Measurements from ENCODE around the gene ZNFX1. TPM values are rescaled to one million over a fixed set of nuclear protein-coding genes. Genes with fewer than 3 reads are reported as not detected.

Gene ZNFX1
- total and polyA plus RNA-seq, 2 donors, result 17.2 to 22.2 TPM

GRCh38 chr20:49287555-49288249 is 9.8 kb upstream of the ZNFX1 start:
- H3K36me3 ChIP-seq (ENCODE audit: insufficient read depth), result peaks cover 5% of the 10 kb centered on the region
- H3K4me3 ChIP-seq (ENCODE audit: low read depth, low read length), result no peak overlapping the region
- peak overlapping the region; percentile 46 for H3K27ac ChIP-seq (ENCODE audit: low read depth)
- no peak for DNase-seq (ENCODE audit: extremely low spot score)
- no peaks in the 10 kb centered on the region for H3K4me1 ChIP-seq (ENCODE audit: insufficient read depth)

DNA sequence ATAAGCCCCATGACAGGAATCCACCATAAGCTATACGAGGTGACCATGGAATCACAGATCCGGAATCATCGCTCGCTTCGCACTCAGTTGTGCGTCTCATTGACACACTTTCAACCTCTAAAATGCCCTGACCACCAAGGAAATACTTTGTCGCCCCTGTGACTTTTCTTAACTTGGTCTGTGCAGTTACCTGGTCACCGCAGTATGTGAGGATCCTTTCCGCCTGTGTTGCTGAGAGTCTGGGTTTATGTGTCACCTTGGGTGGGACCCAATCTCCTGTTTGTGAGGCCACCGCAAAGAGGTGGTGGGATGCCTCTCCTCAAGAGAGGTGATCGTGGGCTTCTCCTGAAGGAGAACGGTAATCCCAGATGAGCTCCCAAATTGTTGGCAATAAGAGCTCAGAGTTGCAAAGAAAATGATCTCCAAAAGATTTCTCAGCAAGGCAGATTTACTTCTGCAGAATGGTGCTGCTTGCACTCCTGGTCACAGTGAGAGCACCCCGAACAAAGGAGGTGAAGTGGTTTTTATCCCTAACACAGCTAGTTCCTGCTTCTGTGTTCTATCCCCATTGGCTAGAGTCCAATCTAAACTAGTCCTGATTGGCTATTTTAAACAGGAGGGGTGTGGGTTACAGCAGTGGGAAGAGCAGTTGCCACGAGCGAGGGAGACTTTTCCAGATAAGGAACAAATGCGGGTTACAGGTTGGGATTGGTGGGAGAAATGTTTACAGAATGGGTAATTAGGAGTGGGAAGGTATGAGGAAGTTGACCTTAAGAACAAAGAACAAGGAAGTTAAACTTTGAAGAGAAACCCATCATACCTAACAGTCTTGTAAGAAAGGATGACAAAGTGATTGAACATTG is 9.1 kb upstream of the ZNFX1 start:
- Histone ChIP-seq H3K27ac (ENCODE audit: low read depth) (no peak overlapping the region), H3K4me3 (ENCODE audit: low read depth, low read length) (no peak overlapping the region), H3K4me1 (ENCODE audit: insufficient read depth) (no peaks in the 10 kb centered on the region), H3K36me3 (ENCODE audit: insufficient read depth) (peaks cover 13% of the 10 kb centered on the region)
- WGBS, result 96% methylated on average over 16 of the region's 16 CpGs
- DNase-seq (ENCODE audit: extremely low spot score), result no peak

GRCh38 chr20:49285813-49286494 is 8.1 kb upstream of the ZNFX1 start:
- no peak for DNase-seq (ENCODE audit: extremely low spot score)
- H3K36me3 ChIP-seq (ENCODE audit: insufficient read depth), result peaks cover 19% of the 10 kb centered on the region
- H3K4me1 ChIP-seq (ENCODE audit: insufficient read depth), result peaks cover 4% of the 10 kb centered on the region
- 96% methylated on average over 4 of the region's 4 CpGs for WGBS
- no peak overlapping the region for H3K27ac ChIP-seq (ENCODE audit: low read depth)
- H3K4me3 ChIP-seq (ENCODE audit: low read depth, low read length), result no peak overlapping the region

GRCh38 chr20:49285233-49285668 is 7.4 kb upstream of the ZNFX1 start:
- H3K36me3 ChIP-seq (ENCODE audit: insufficient read depth), result peaks cover 19% of the 10 kb centered on the region
- no peak overlapping the region for H3K27ac ChIP-seq (ENCODE audit: low read depth)
- H3K4me1 ChIP-seq (ENCODE audit: insufficient read depth), result peaks cover 4% of the 10 kb centered on the region
- DNase-seq (ENCODE audit: extremely low spot score), result no peak
- WGBS, result 93% methylated on average over 1 of the region's 1 CpG
- H3K4me3 ChIP-seq (ENCODE audit: low read depth, low read length), result no peak overlapping the region

DNA sequence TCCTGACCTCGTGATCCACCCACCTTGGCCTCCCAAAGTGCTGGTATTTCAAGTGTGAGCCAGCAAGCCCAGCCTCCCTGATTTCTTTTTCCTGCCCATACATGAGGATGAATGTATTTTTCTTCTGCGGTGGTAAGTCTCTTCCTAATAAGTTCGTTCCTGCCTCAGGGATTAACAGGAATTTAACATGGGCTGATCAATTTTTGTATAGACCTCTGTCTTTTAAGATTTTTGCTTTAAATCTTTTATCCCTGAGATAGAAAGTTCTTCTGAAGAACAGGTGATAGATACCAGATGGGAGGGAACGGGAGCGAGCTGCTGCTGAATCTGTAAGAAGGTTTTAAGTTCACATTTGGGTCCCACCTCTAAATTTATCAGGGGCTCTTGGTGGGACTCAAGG is 7.0 kb upstream of the ZNFX1 start:
- Histone ChIP-seq H3K36me3 (ENCODE audit: insufficient read depth) (peaks cover 19% of the 10 kb centered on the region), H3K27ac (ENCODE audit: low read depth) (no peak overlapping the region), H3K4me1 (ENCODE audit: insufficient read depth) (peaks cover 4% of the 10 kb centered on the region)

GRCh38 chr20:49283703-49284625 is 6.1 kb upstream of the ZNFX1 start:
- H3K4me1 ChIP-seq (ENCODE audit: insufficient read depth), result peaks cover 4% of the 10 kb centered on the region
- peaks cover 19% of the 10 kb centered on the region for H3K36me3 ChIP-seq (ENCODE audit: insufficient read depth)
- DNase-seq (ENCODE audit: extremely low spot score), result no peak
- WGBS, result 97% methylated on average over 3 of the region's 3 CpGs
- no peak overlapping the region for H3K4me3 ChIP-seq (ENCODE audit: low read depth, low read length)
- H3K27ac ChIP-seq (ENCODE audit: low read depth), result no peak overlapping the region

More for the DNA sequence above, 7.0 kb upstream of the ZNFX1 start:
- 95% methylated on average over 5 of the region's 5 CpGs for WGBS
- H3K4me3 ChIP-seq (ENCODE audit: low read depth, low read length), result no peak overlapping the region
- DNase-seq (ENCODE audit: extremely low spot score), result no peak

- H3K4me1 ChIP-seq (ENCODE audit: insufficient read depth), result peaks cover 4% of the 10 kb centered on the region
- no peak overlapping the region for H3K4me3 ChIP-seq (ENCODE audit: low read depth, low read length)
- WGBS, result 91% methylated on average over 9 of the region's 9 CpGs
- no peak overlapping the region for H3K27ac ChIP-seq (ENCODE audit: low read depth)
- H3K36me3 ChIP-seq (ENCODE audit: insufficient read depth), result peaks cover 19% of the 10 kb centered on the region
- DNase-seq (ENCODE audit: extremely low spot score), result no peak
Observed at GRCh38 chr20:49283176-49283702, 5.4 kb upstream of the ZNFX1 start.

DNA sequence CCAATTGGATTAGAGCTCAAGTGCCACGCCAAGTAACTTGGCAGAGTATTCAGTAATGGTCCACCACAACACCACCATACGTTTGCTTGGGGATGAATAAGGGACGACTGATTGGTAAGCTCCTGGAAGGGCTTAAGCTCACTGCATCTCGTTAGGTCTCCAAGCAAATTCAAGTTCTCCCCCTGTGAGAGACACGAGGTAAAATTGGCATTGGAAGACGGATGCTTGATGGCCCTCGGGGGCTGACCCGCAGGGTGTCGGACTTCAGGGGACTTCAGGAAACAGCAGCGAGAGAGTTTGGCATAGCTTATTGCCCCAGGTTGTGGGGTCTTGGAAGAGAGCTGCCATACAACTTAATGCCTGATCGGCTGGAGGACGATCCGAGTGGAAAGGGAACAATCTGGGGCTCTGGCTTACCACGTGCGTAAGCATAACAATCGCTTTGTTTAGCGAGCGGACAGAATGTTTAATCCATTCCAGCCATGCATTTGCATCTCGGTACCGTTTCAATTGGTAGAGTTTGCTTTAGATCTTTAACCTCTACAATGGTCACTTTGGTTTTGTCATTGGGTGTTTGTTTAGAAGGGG is 4.8 kb upstream of the ZNFX1 start:
- peaks cover 4% of the 10 kb centered on the region for H3K4me1 ChIP-seq (ENCODE audit: insufficient read depth)
- peaks cover 19% of the 10 kb centered on the region for H3K36me3 ChIP-seq (ENCODE audit: insufficient read depth)
- 77% methylated on average over 20 of the region's 20 CpGs for WGBS
- no peak overlapping the region for H3K4me3 ChIP-seq (ENCODE audit: low read depth, low read length)
- H3K27ac ChIP-seq (ENCODE audit: low read depth), result no peak overlapping the region
- no peak for DNase-seq (ENCODE audit: extremely low spot score)

- H3K36me3 ChIP-seq (ENCODE audit: insufficient read depth), result peaks cover 19% of the 10 kb centered on the region
- peaks cover 4% of the 10 kb centered on the region for H3K4me1 ChIP-seq (ENCODE audit: insufficient read depth)
- no peak for DNase-seq (ENCODE audit: extremely low spot score)
- WGBS, result 82% methylated on average over 9 of the region's 9 CpGs
- H3K4me3 ChIP-seq (ENCODE audit: low read depth, low read length), result no peak overlapping the region
- no peak overlapping the region for H3K27ac ChIP-seq (ENCODE audit: low read depth)
Observed at GRCh38 chr20:49281913-49282467, 4.1 kb upstream of the ZNFX1 start.

DNA sequence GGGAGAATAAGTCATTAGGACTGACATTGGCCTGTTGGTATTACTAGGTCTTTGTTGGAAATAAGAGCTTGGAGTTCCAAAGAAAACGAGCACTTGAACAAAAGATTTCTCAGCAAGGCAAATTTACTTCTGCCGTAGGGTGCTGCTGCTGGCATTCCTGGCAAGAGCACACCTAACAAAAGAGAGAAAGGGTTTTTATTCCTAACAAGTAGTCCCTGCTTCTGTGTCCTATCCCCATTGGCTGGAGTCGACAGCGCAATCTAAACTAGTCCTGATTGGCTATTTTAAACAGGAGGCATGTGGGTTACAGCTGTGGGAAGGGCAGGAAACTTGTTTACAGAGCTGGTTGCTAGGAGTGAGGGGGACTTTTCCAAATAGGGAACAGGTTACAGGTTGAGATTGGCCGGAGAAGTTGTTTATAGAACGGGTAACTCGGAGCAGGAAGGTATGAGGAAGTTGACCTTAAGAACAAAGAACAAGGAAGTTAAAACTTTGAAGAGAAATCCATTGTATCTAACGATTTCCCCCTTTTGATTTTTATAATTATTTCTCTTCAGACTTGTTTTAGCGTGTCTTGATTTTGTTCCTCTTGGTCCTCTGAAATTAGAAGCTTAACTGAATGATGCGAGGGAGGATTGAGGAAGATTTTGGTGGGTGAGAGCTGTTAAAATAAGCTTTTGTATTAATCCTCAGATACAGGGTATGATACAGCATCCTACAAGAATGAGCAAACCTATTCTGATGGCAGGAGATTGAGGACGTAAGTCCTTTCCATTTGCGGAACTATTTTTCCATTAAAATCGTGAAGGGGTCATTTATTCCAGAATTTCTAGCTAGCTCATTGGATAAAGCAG is 3.4 kb upstream of the ZNFX1 start:
- Histone ChIP-seq H3K4me3 (ENCODE audit: low read depth, low read length) (no peak overlapping the region), H3K4me1 (ENCODE audit: insufficient read depth) (peaks cover 4% of the 10 kb centered on the region), H3K36me3 (ENCODE audit: insufficient read depth) (peaks cover 19% of the 10 kb centered on the region), H3K27ac (ENCODE audit: low read depth) (no peak overlapping the region)
- no peak for DNase-seq (ENCODE audit: extremely low spot score)
- 69% methylated on average over 13 of the region's 13 CpGs for WGBS

DNA sequence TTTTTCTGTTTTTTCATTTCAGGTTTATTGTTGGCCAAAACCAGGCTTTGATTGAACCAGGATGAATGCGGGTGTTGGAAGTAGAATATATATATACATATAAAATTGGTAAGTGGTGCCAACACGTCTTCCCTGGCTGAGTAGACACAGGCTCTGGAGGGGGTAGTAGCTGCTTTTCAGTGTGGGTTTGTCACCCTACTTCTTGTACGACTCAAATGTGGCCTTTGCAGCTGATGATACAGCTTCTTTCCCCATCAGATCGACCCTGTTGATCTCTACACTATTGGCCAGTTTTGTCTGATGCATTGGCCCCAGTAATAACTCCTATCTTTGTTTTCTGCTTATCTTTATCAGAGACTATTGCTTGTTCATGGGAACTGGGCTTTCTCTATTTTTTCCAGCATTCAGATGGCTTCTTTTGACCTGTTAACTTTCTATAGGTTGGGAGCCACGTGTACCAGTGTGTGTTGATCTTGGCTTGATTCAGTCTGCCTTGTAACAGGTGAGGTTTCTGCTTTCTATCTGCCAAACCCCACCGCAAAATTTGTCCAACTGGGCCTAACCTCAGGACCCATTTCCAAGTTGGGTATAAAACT is 2.7 kb upstream of the ZNFX1 start:
- H3K27ac ChIP-seq (ENCODE audit: low read depth), result no peak overlapping the region
- no peak overlapping the region for H3K4me3 ChIP-seq (ENCODE audit: low read depth, low read length)
- H3K4me1 ChIP-seq (ENCODE audit: insufficient read depth), result peaks cover 4% of the 10 kb centered on the region
- no peak for DNase-seq (ENCODE audit: extremely low spot score)
- peaks cover 19% of the 10 kb centered on the region for H3K36me3 ChIP-seq (ENCODE audit: insufficient read depth)
- 58% methylated on average over 6 of the region's 6 CpGs for WGBS

Data from urinary bladder (tissue), 4 donors.